ENCODE results near the gene STYX. TPM values are rescaled to one million over a fixed set of nuclear protein-coding genes. Genes with fewer than 3 reads are reported as not detected.

STYX gene
- total RNA-seq, 1 experiment from 2014 or later, result 22.8 TPM

GRCh38 chr14:52793061-52793460 lies 63.1 kb downstream of the STYX start:
- ChIA-PET POLR2A (no interaction called here), CTCF (no interaction called here)
- peaks cover 22% of the 10 kb centered on the region for H3K4me1 Mint-ChIP-seq
- no peaks in the 10 kb centered on the region for H3K36me3 Mint-ChIP-seq
- DNase-seq (ENCODE audit: low spot score) (no peak), ATAC-seq (no peak)
- no peak overlapping the region for H3K27ac Mint-ChIP-seq
- H3K4me3 Mint-ChIP-seq, result no peak overlapping the region
- no peak for TF ChIP-seq ZNF232 (CRISPR knock-in tag; IDR thresholded peaks at IDR 0.05)
- peak; percentile 52; the same call in 1 of the 2 replicates for TF ChIP-seq ZNF121 (CRISPR knock-in tag; IDR thresholded peaks at IDR 0.05)
- no peaks in the 10 kb centered on the region for H3K9me3 Mint-ChIP-seq
- no peaks in the 10 kb centered on the region for H3K27me3 Mint-ChIP-seq (ENCODE audit: low read depth)

- H3K27me3 Mint-ChIP-seq (ENCODE audit: low read depth), result no peaks in the 10 kb centered on the region
- CTCF ChIA-PET, result no interaction called here
- no peak for DNase-seq (ENCODE audit: low spot score)
- ATAC-seq, result no peak
- H3K4me1 Mint-ChIP-seq, result no peaks in the 10 kb centered on the region
- H3K27ac Mint-ChIP-seq, result no peak overlapping the region
- H3K9me3 Mint-ChIP-seq, result no peaks in the 10 kb centered on the region
- H3K36me3 Mint-ChIP-seq, result no peaks in the 10 kb centered on the region
- no peak for TF ChIP-seq HMGXB4 (CRISPR knock-in tag; IDR thresholded peaks at IDR 0.05)
- TF ChIP-seq ZSCAN18 (CRISPR knock-in tag; IDR thresholded peaks at IDR 0.05), result no peak
- no peak for TF ChIP-seq ZNF425 (CRISPR knock-in tag; conservative IDR thresholded peaks at IDR 0.05)
- TF ChIP-seq NR1H2 (CRISPR knock-in tag; IDR thresholded peaks at IDR 0.05), result no peak
- TF ChIP-seq MAX (CRISPR knock-in tag; IDR thresholded peaks at IDR 0.05), result no peak
- TF ChIP-seq FOXK1 (CRISPR knock-in tag; IDR thresholded peaks at IDR 0.05), result no peak
- TF ChIP-seq TEAD4 (CRISPR knock-in tag; IDR thresholded peaks at IDR 0.05), result no peak
- TF ChIP-seq E2F1 (CRISPR knock-in tag; IDR thresholded peaks at IDR 0.05), result no peak
- no peak for TF ChIP-seq FOXJ3 (CRISPR knock-in tag; IDR thresholded peaks at IDR 0.05; ENCODE audit: borderline replicate concordance)
- TF ChIP-seq USF2 (CRISPR knock-in tag; IDR thresholded peaks at IDR 0.05), result no peak
- no peak for TF ChIP-seq AR (CRISPR knock-in tag; IDR thresholded peaks at IDR 0.05)
- no peak for TF ChIP-seq MXD4 (CRISPR knock-in tag; IDR thresholded peaks at IDR 0.05; ENCODE audit: borderline replicate concordance)
- no peak for TF ChIP-seq ARID4B (CRISPR knock-in tag; IDR thresholded peaks at IDR 0.05; ENCODE audit: borderline replicate concordance)
- no peak for TF ChIP-seq SP1 (CRISPR knock-in tag; conservative IDR thresholded peaks at IDR 0.05)
- TF ChIP-seq JAZF1 (CRISPR knock-in tag; IDR thresholded peaks at IDR 0.05), result no peak
- no peak for TF ChIP-seq FOXP4 (CRISPR knock-in tag; IDR thresholded peaks at IDR 0.05)
- no peak overlapping the region for H3K4me3 Mint-ChIP-seq
- POLR2A ChIA-PET, result no interaction called here
Measured at GRCh38 chr14:52797653-52798052, 67.7 kb downstream of the STYX start.
